Liver (tissue), 9 donors: ENCODE measurements around the gene RAE1. TPM values are rescaled to one million over a fixed set of nuclear protein-coding genes. Genes with fewer than 3 reads are reported as not detected.

Experiments used
- DNase-seq: peaks from one replicate; pipeline ENCODE4 v3.0.0-alpha.2; 2017; ENCODE audit warnings: low spot score
- H3K27ac ChIP-seq, 2 donors: one replicate each; pipeline ENCODE4 v1.7.0; 2013; ENCODE audit warnings: inconsistent platforms in 2 of 2, low read length in 2 of 2, control low read depth in 1 of 2, low read depth in 1 of 2, mild to moderate bottlenecking in 1 of 2
- H3K27me3 ChIP-seq, 4 donors: one replicate each; pipeline versions ENCODE4 v1.6.1 to v1.7.0; 2013; ENCODE audit warnings: low read length in 3 of 4, inconsistent platforms in 1 of 4, mild to moderate bottlenecking in 1 of 4, moderate library complexity in 1 of 4; ENCODE audit not compliant: control insufficient read depth in 4 of 4, insufficient read depth in 4 of 4
- H3K36me3 ChIP-seq, 4 donors: one replicate each; pipeline versions ENCODE4 v1.6.1 to v1.7.0; 2013; ENCODE audit warnings: low read length in 3 of 4, mild to moderate bottlenecking in 3 of 4, low read depth in 1 of 4, moderate library complexity in 1 of 4; ENCODE audit not compliant: control insufficient read depth in 4 of 4, insufficient read depth in 3 of 4
- H3K4me1 ChIP-seq, 4 donors: one replicate each; pipeline versions ENCODE4 v1.6.1 to v1.7.0; 2013; ENCODE audit warnings: low read length in 3 of 4, mild to moderate bottlenecking in 3 of 4, moderate library complexity in 1 of 4; ENCODE audit not compliant: control insufficient read depth in 4 of 4, insufficient read depth in 4 of 4
- H3K4me3 ChIP-seq, 3 donors: one replicate each; pipeline versions ENCODE4 v1.6.1 to v1.7.0; 2013; ENCODE audit warnings: low read length in 3 of 3, control low read depth in 1 of 3, low read depth in 1 of 3, mild to moderate bottlenecking in 1 of 3
- H3K9ac ChIP-seq, 2 donors: one replicate each; pipeline ENCODE4 v1.7.0; 2013; ENCODE audit warnings: low read length in 2 of 2, mild to moderate bottlenecking in 2 of 2, moderate library complexity in 2 of 2, control low read depth in 1 of 2, low read depth in 1 of 2
- H3K9me3 ChIP-seq, 4 donors: one replicate each; pipeline versions ENCODE4 v1.6.1 to v1.7.0; 2013; ENCODE audit warnings: low read length in 3 of 4; ENCODE audit not compliant: control insufficient read depth in 4 of 4
- ATF3 ChIP-seq: IDR thresholded peaks from 2 replicates; pipeline ENCODE4 v1.6.1; 2016; ENCODE audit warnings: antibody characterized with exemption
- CTCF ChIP-seq: fragments of 150-350 bp; IDR thresholded peaks from 2 replicates; pipeline ENCODE4 v1.5.1; 2017; ENCODE audit warnings: improper control_type of control experiment, low read depth, low read length; ENCODE audit not compliant: missing input control
- EGR1 ChIP-seq, 2 donors: IDR thresholded peaks; 2 replicates each; pipeline ENCODE4 v1.6.1; 2016 to 2018; ENCODE audit warnings: antibody characterized with exemption in 2 of 2, low read depth in 2 of 2
- FOXA1 ChIP-seq: IDR thresholded peaks from 2 replicates; pipeline ENCODE4 v1.6.1; 2016; ENCODE audit warnings: antibody characterized with exemption
- FOXA2 ChIP-seq: IDR thresholded peaks from 2 replicates; pipeline ENCODE4 v1.6.1; 2016; ENCODE audit warnings: antibody characterized with exemption
- GABPA ChIP-seq, 2 donors: IDR thresholded peaks in 1 of 2; conservative IDR thresholded peaks in 1 of 2; 2 replicates each; pipeline ENCODE4 v1.6.1; 2016; ENCODE audit warnings: antibody characterized with exemption in 2 of 2, mild to moderate bottlenecking in 1 of 2, moderate library complexity in 1 of 2
- HNF4A ChIP-seq, 2 donors: conservative IDR thresholded peaks; 2 replicates each; pipeline ENCODE4 v1.6.1; 2016; ENCODE audit warnings: antibody characterized with exemption in 2 of 2, mild to moderate bottlenecking in 2 of 2
- HNF4G ChIP-seq: IDR thresholded peaks from 2 replicates; pipeline ENCODE4 v1.6.1; 2016; ENCODE audit warnings: antibody characterized with exemption
- JUND ChIP-seq, 2 donors: IDR thresholded peaks; 2 replicates each; pipeline ENCODE4 v1.6.1; 2016; ENCODE audit warnings: antibody characterized with exemption in 2 of 2
- MAX ChIP-seq: IDR thresholded peaks from 2 replicates; pipeline ENCODE4 v1.6.1; 2016; ENCODE audit warnings: antibody characterized with exemption
- NR2F2 ChIP-seq: IDR thresholded peaks from 2 replicates; pipeline ENCODE4 v1.6.1; 2016; ENCODE audit warnings: antibody characterized with exemption
- RAD21 ChIP-seq, 2 donors: IDR thresholded peaks; 2 replicates each; pipeline ENCODE4 v1.6.1; 2016; ENCODE audit warnings: antibody characterized with exemption in 2 of 2, mild to moderate bottlenecking in 2 of 2
- REST ChIP-seq: IDR thresholded peaks from 2 replicates; pipeline ENCODE4 v1.6.1; 2016; ENCODE audit warnings: antibody characterized with exemption, mild to moderate bottlenecking
- RXRA ChIP-seq, 2 donors: IDR thresholded peaks; 2 replicates each; pipeline ENCODE4 v1.6.1; 2017 to 2018; ENCODE audit warnings: antibody characterized with exemption in 2 of 2, mild to moderate bottlenecking in 1 of 2
- SP1 ChIP-seq: IDR thresholded peaks from 2 replicates; pipeline ENCODE4 v1.6.1; 2018; ENCODE audit warnings: antibody characterized with exemption, mild to moderate bottlenecking
- TAF1 ChIP-seq: conservative IDR thresholded peaks from 2 replicates; pipeline ENCODE4 v1.6.1; 2016; ENCODE audit warnings: antibody characterized with exemption, mild to moderate bottlenecking
- YY1 ChIP-seq: IDR thresholded peaks from 2 replicates; pipeline ENCODE4 v1.6.1; 2016; ENCODE audit warnings: antibody characterized with exemption, mild to moderate bottlenecking
- ZBTB33 ChIP-seq: IDR thresholded peaks from 2 replicates; pipeline ENCODE4 v1.6.1; 2016; ENCODE audit warnings: antibody characterized with exemption
- WGBS: extraction: QIAGEN DNeasy Blood & Tissue Kit; methylation state at CpG from one replicate; pipeline ENCODE4 v1.1.7; 2013; 5-methylcytosine and 5-hydroxymethylcytosine counted together
- polyA plus RNA-seq, 2 donors: library from polyadenylated mRNA; stranded (reverse) in 1 of 2; unstranded in 1 of 2; fragments of 200-250 nt in 1 of 2; fragments of >200 nt in 1 of 2; fragmentation: Nextera tagmentation in 1 of 2; extraction: Ambion mirVana in 1 of 2; gene quantifications; one replicate each; pipeline versions ENCODE4 v1.2.1 to v1.2.3, GENCODE V29; 2013 to 2015
- total RNA-seq, 2 donors: library from RNA; depleted of rRNA; stranded (reverse); fragments of >200 nt; gene quantifications; one replicate each; pipeline ENCODE4 v1.2.3, GENCODE V29; 2014
- donor health status: healthy.
- donor health status: healthy.
- donor health status: healthy.
- donor health status: healthy.
- donor health status: healthy.

Gene RAE1
- total and polyA plus RNA-seq, 4 donors: 10.0 to 15.5 (median 13.5) TPM

GRCh38 chr20:57385940-57386339 is 34.9 kb downstream of the RAE1 start:
- TF ChIP-seq TAF1 (no peak), GABPA (IDR thresholded peaks at IDR 0.05 in 1 of 2, conservative IDR thresholded peaks at IDR 0.05 in 1 of 2) (no peak), RXRA (IDR thresholded peaks at IDR 0.05) (no peak), ZBTB33 (no peak), HNF4A (conservative IDR thresholded peaks at IDR 0.05) (no peak), CTCF (no peak), HNF4G (no peak), NR2F2 (no peak), EGR1 (IDR thresholded peaks at IDR 0.05; ENCODE audit: low read depth in 2 of 2) (no peak)
- DNase-seq: no peak
- Histone ChIP-seq H3K4me1 (peaks cover 0 to 15% (median 10%) of the 10 kb centered on the region in 4 donors), H3K4me3 (no peak overlapping the region), H3K27me3 (no peaks in the 10 kb centered on the region), H3K9me3 (no peaks in the 10 kb centered on the region), H3K27ac (no peak overlapping the region), H3K9ac (no peak overlapping the region), H3K36me3 (no peaks in the 10 kb centered on the region)
- WGBS: 97% methylated on average over 6 of the region's 6 CpGs

- H3K4me3 ChIP-seq: no peak overlapping the region
- no peak for TF ChIP-seq TAF1
- no peak for TF ChIP-seq FOXA1
- no peak for TF ChIP-seq RXRA (IDR thresholded peaks at IDR 0.05)
- no peak for TF ChIP-seq ATF3
- TF ChIP-seq NR2F2: no peak
- TF ChIP-seq SP1: no peak
- no peak for TF ChIP-seq ZBTB33
- TF ChIP-seq EGR1 (IDR thresholded peaks at IDR 0.05; ENCODE audit: low read depth in 2 of 2): no peak
- TF ChIP-seq HNF4A (conservative IDR thresholded peaks at IDR 0.05): no peak
- no peak for TF ChIP-seq CTCF
- TF ChIP-seq JUND (IDR thresholded peaks at IDR 0.05): no peak
- no peak for TF ChIP-seq GABPA (IDR thresholded peaks at IDR 0.05 in 1 of 2, conservative IDR thresholded peaks at IDR 0.05 in 1 of 2)
- TF ChIP-seq HNF4G: no peak
- TF ChIP-seq YY1: no peak
- no peak for TF ChIP-seq FOXA2
- no peak for TF ChIP-seq RAD21 (IDR thresholded peaks at IDR 0.05)
- TF ChIP-seq MAX: no peak
- TF ChIP-seq REST: no peak
Measured at GRCh38 chr20:57386762-57387161, 35.7 kb downstream of the RAE1 start.

More at GRCh38 chr20:57386762-57387161, 35.7 kb downstream of the RAE1 start:
- Histone ChIP-seq H3K36me3 (no peaks in the 10 kb centered on the region), H3K4me1 (peaks cover 0 to 15% (median 11%) of the 10 kb centered on the region in 4 donors), H3K27me3 (no peaks in the 10 kb centered on the region), H3K27ac (no peak overlapping the region), H3K9me3 (no peaks in the 10 kb centered on the region), H3K9ac (no peak overlapping the region)
- DNase-seq: no peak
- WGBS: 98% methylated on average over 4 of the region's 4 CpGs
